ENCODE measurements around the gene CEP85L.
A peak's percentile ranks its signal among the peaks of the same experiment; 100 is the strongest.

The CEP85L gene

DNA sequence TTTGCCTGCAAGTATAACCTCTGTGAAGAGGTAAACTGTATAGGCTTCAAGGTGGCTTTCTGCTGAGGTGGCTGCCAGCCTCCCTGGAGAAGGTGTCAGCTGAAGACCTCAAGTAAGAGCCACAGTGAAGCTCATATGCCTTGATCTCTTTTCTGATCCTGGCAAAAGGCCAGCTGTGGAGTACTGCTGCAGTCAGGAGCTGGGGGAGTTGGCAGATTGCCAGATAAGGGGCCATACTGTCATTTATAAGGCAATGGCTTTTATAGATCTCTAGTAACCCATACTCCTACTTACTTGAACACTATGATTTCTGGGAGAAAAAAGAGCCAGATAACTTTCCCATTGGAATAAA is 8.8 kb upstream of the CEP85L start:
- no peak for DNase-seq (ENCODE audit: low spot score)

GRCh38 chr6:118659513-118660217 is 8.3 kb upstream of the CEP85L start:
- no peak for DNase-seq (ENCODE audit: low spot score)

GRCh38 chr6:118656847-118657451 is 5.6 kb upstream of the CEP85L start:
- no peak for DNase-seq (ENCODE audit: low spot score)

DNA sequence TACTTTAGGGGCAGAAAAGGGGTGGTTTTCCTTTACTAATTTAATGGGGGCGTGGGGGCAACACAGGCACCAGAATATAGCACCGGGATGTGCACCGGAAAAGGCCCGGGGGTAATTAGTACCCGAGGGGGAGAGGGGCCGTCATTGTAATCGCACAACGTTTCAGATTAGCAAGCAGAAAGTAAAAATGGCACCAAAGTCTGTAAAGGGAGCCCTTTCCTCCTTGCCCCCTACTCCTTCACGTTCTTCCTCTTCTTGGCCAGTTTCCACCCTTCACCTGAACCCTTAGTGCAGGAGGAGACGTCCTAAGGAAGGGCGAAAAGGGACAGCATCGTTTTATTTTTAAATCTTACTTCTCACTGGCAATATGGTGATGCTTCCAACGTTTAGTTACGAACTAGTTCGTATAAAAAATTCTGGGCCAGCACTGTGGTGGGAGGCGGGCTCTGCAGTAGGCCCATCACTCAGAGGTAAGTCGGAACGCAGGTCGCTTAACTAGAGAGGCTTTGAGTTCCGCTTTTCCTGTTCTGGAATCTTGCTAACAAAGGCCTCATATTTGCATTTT is 742 bp upstream of the CEP85L start:
- DNase-seq (ENCODE audit: low spot score) = no peak

DNA sequence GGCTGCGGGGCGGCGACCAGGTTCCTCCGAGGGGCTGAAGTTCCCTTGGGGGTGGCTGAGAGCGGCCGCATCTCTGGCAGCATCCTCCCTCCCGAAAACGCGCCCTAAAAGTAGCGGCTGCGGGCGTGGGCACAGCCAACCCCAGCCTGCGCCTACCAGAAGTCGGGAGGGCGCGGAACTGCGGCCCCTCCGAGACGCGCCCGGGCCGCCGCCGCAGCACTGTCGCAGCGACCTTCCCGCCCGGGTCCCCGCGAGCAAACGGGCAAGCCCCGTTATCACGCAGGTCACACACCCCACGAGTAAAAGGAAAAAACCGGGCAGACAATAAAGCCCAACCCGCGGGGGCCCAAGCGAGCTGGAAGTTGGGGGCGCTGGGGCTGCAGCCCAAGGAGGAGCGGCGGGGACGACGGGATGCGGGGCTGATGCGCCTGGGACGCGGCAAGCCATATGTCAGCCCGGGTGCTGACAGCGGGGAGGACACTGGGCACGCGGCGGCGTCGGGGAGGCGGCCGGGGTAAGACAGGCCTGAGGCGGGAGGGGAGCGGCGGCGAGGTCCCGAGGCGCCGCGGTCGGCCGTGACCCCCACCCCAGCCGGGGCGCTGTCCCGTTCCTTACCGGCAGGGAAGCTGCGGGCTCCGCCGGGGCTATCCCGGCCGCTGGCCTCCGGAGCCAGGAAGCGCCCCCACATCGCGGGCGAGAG is 659 bp downstream of the CEP85L start:
- peak; percentile 43 for DNase-seq (ENCODE audit: low spot score)

DNA sequence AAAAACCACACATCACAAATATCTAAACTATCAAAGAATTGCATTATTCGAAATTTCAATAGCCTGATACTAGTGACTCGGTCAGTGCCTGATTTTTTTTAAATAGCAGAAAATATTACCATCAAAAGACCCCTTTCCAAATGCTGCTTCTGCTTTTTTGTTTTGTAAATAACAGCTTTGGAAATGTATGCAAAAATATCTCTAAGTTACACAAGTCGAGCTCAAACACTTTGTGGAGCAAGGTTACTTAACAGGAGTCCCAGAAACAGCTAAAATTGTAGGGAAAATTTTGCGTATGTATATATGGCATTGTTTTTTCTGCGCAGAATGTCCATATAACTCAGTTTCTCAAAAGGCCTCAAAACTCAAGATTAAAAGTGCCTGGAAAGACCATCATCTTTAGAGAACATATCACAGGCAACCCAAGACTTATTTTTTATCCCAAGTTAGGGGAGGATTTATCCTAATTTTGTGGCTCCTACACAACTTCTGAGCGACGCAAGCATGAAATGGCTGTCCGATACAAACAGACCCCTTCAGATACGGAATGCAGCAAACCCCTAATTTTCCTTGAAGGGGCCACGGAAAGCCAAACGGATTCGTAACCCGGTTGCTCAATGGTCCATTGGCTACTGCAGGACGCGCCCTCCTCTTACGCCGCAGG is 1.3 kb downstream of the CEP85L start:
- no peak for DNase-seq (ENCODE audit: low spot score)

DNA sequence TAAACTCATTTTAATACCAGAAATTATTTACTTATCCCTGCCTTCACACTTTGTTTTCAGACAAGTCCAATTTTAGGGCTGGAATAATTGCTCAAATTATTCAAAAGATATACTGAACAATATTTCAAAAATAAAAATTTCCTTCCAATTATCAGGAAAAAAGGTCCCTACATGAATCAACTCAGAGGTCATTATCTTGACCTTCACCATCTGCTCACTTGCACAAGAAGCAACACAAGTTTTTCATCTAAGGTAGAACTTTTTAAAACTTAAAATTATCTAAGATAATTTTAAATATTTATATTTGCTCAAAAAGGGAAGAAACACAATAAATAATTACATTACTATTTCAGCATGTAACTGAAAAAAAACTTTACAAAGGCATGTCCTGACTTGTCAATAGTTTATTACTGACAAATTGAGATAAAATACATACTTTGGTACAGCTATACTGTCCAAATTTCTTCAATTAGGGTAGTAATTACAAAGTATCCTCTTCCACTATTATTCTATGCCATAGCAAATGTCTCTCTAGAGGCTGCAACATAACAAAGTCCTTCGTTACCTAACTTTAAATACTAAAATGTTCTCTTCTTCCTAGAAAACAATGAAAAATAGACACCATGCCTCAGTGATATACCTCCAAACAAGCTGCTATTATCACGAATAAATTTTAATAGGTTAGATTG is 2.4 kb downstream of the CEP85L start:
- DNase-seq (ENCODE audit: low spot score) = no peak

GRCh38 chr6:118646977-118647376 is 4.4 kb downstream of the CEP85L start:
- DNase-seq (ENCODE audit: low spot score) = no peak

DNA sequence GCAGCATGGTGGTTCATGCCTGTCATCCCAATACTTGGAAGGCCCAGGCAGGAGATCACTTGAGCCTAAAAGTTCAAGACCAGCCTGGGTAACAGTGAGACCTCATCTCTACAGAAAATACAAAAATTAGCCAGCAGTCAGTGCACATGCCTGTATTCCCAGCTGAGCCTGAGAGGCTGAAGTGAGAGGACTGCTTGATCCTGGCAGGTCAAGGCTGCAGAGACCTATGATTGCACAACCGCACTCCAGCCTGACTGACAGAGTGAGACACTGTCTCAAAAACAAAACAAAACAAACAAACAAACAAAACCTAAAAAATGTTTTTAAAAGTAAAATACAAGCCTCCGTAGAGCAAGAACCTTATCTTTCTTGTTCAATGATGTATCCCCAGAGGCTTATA is 6.0 kb downstream of the CEP85L start:
- DNase-seq (ENCODE audit: low spot score) = no peak

GRCh38 chr6:118644007-118644406 is 7.4 kb downstream of the CEP85L start:
- peak; percentile 47 for DNase-seq (ENCODE audit: low spot score)

DNA sequence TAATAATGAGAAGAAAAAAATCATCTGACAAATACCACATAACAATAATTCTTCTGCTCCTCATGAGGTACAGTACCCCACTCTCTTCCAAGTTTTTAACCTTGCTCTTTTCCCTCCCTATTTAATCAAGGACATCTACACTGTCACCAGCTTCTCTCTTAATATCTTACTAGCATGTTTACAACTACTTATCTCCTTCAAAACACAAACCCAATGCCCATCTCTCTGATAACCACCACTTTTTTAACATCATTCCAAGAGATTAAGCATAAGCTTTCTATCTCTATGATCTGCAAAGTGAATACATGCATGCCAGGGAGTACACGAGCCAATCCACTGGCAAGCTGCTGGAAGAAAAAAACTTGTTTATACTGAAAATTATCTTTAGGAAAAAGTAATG is 10.3 kb downstream of the CEP85L start:
- DNase-seq (ENCODE audit: low spot score) = no peak

GRCh38 chr6:118639054-118639964 is 12.1 kb downstream of the CEP85L start:
- peak; percentile 24 for DNase-seq (ENCODE audit: low spot score)

- DNase-seq (ENCODE audit: low spot score) = no peak
Measured at GRCh38 chr6:118638288-118638687, 13.1 kb downstream of the CEP85L start.

DNA sequence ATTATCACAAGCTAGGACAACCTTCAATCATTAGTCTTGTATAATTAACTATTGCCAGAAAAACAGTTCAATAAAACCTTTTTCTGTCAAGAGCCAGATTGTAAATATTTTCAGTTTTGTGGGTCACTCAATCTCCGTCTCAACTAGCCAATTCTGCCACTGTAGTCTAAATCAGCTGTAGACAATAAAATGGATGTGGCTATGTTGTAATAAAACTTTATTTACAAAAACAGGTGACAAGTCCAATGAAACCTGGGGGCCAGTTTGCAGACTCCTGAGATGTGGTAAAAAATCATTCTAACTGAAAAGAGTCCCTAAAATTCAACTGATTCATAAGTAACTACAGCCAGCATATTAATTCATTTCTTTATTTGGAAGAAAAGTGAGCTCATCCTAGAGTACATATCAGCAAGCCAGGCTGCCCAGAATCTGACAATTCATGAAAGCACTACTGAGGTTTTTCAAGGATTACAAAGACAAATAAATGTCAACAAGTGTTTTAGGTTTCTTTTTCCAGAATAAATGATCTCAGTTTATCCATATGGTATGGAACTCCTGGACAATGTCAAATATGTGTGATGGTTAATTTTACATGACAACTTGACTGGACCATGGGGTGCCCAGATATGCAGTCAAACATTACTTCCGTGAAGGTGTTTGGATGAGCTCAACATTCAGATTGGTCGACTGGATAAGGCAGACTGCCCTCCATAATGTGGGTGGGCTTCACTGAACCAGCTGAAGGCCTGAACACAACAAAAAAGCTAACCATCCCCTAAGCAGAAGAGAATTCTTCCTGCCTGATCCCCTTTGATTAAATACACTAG is 15.3 kb downstream of the CEP85L start:
- DNase-seq (ENCODE audit: low spot score) = no peak

- peak; percentile 24 for DNase-seq (ENCODE audit: low spot score)
Measured at GRCh38 chr6:118632359-118632758, 19.0 kb downstream of the CEP85L start.

GRCh38 chr6:118630923-118631322 is 20.5 kb downstream of the CEP85L start:
- no peak for DNase-seq (ENCODE audit: low spot score)

DNA sequence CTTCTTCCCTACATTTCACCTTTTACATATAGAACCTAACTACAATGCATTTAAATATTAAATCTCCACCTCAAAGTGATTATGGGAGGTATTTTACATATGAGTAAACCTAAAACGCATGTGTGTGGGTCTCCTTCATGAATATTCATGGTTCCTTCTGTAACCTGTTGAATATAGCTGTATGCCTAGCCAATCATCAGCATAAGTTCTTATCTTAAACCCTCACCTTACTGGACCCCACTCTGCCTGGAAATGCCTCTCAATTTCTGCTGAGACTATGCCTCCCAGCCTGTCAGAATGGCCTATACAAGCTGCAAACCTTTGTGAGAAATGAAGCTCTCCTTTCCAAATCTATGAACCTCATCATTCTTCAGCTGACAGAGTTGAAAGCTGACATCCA is 21.3 kb downstream of the CEP85L start:
- DNase-seq (ENCODE audit: low spot score) = no peak

DNA sequence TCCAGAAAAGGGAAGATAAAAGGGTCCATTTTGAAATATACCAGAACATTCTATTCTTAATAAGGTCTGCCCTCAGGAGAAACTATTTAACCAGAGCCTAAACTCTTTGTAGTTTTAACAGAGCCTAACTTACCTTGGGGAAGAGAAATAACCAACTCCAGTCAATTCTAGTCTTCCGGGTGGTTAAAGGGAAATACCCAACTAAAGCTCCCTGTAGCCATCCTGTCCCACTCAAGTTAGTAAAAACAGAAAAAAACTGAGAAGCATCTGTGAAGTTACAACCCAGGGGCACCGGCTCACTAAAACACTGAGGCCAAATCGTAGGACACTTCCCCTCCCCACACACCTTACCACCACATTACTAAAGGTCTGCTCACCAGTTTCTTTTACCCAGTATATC is 23.7 kb downstream of the CEP85L start:
- no peak for DNase-seq (ENCODE audit: low spot score)

DNA sequence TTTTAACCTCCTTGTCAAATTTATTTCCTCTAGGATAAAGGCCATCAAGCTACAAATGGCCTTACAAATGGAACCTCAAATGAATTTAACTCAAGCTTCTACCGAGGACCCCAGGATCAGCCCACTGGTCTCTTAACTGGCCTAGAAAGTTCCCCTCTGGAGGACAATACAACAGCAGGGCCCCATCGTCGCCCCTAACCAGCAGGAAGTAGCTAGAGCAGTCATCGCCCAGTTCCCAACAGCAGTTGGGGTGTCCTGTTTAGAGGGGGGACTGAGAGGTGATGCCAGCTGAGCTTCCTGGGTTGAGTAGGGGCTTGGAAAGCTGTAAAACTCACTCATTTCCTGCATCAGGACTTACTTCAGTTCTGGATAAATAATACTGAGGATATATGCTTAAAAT is 25.6 kb downstream of the CEP85L start:
- DNase-seq (ENCODE audit: low spot score) = no peak

Data from kidney tubule cell (primary cell).